ENCODE data around the gene CAPN5.
A peak's percentile ranks its signal among the peaks of the same experiment; 100 is the strongest.

The CAPN5 gene

GRCh38 chr11:77063861-77064260 lies 2.9 kb upstream of the CAPN5 start:
- no peak for TF ChIP-seq GABPA (IDR thresholded peaks at IDR 0.05; ENCODE audit: low read depth)
- no peak for TF ChIP-seq REST (IDR thresholded peaks at IDR 0.05; ENCODE audit: insufficient replicate concordance, low read depth)
- no peak for TF ChIP-seq POLR2AphosphoS5 (IDR thresholded peaks at IDR 0.05; ENCODE audit: low read depth)
- TF ChIP-seq SPI1 (IDR thresholded peaks at IDR 0.05; ENCODE audit: borderline replicate concordance, low read depth): no peak
- TF ChIP-seq, protein P1, sequence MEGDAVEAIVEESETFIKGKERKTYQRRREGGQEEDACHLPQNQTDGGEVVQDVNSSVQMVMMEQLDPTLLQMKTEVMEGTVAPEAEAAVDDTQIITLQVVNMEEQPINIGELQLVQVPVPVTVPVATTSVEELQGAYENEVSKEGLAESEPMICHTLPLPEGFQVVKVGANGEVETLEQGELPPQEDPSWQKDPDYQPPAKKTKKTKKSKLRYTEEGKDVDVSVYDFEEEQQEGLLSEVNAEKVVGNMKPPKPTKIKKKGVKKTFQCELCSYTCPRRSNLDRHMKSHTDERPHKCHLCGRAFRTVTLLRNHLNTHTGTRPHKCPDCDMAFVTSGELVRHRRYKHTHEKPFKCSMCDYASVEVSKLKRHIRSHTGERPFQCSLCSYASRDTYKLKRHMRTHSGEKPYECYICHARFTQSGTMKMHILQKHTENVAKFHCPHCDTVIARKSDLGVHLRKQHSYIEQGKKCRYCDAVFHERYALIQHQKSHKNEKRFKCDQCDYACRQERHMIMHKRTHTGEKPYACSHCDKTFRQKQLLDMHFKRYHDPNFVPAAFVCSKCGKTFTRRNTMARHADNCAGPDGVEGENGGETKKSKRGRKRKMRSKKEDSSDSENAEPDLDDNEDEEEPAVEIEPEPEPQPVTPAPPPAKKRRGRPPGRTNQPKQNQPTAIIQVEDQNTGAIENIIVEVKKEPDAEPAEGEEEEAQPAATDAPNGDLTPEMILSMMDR (IDR thresholded peaks at IDR 0.05; ENCODE audit: insufficient read depth, low read length): no peak
- no peak for DNase-seq (ENCODE audit: low read depth in 1 of 2, low spot score in 1 of 2)
- peaks cover 13% of the 10 kb centered on the region for H3K27me3 ChIP-seq (ENCODE audit: insufficient read depth, poor library complexity, severe bottlenecking)
- H3K27ac ChIP-seq (replicated peaks): no peak overlapping the region
- H3K4me3 ChIP-seq (replicated peaks; ENCODE audit: insufficient read depth, low read length): no peak overlapping the region

- DNase-seq (ENCODE audit: low read depth in 1 of 2, low spot score in 1 of 2): no peak
- Histone ChIP-seq H3K27me3 (ENCODE audit: insufficient read depth, poor library complexity, severe bottlenecking) (peaks cover 13% of the 10 kb centered on the region), H3K4me3 (replicated peaks; ENCODE audit: insufficient read depth, low read length) (no peak overlapping the region), H3K27ac (replicated peaks) (no peak overlapping the region)
- TF ChIP-seq POLR2AphosphoS5 (IDR thresholded peaks at IDR 0.05; ENCODE audit: low read depth): no peak
- TF ChIP-seq GABPA (IDR thresholded peaks at IDR 0.05; ENCODE audit: low read depth): no peak
- TF ChIP-seq, protein P1 (IDR thresholded peaks at IDR 0.05; ENCODE audit: insufficient read depth, low read length): no peak
- no peak for TF ChIP-seq SPI1 (IDR thresholded peaks at IDR 0.05; ENCODE audit: borderline replicate concordance, low read depth)
- no peak for TF ChIP-seq REST (IDR thresholded peaks at IDR 0.05; ENCODE audit: insufficient replicate concordance, low read depth)
Observed at GRCh38 chr11:77064648-77065217, 2.0 kb upstream of the CAPN5 start.

GRCh38 chr11:77065878-77066228 lies 918 bp upstream of the CAPN5 start:
- Histone ChIP-seq H3K4me3 (replicated peaks; ENCODE audit: insufficient read depth, low read length) (peak overlapping the region; percentile 64; the same call in 1 of the 2 replicates), H3K27me3 (ENCODE audit: insufficient read depth, poor library complexity, severe bottlenecking) (peaks cover 13% of the 10 kb centered on the region), H3K27ac (replicated peaks) (no peak overlapping the region)
- DNase-seq (ENCODE audit: low read depth in 1 of 2, low spot score in 1 of 2): no peak
- TF ChIP-seq REST (IDR thresholded peaks at IDR 0.05; ENCODE audit: insufficient replicate concordance, low read depth) (no peak), GABPA (IDR thresholded peaks at IDR 0.05; ENCODE audit: low read depth) (no peak), POLR2AphosphoS5 (IDR thresholded peaks at IDR 0.05; ENCODE audit: low read depth) (no peak), SPI1 (IDR thresholded peaks at IDR 0.05; ENCODE audit: borderline replicate concordance, low read depth) (no peak)
- TF ChIP-seq, protein P1 (IDR thresholded peaks at IDR 0.05; ENCODE audit: insufficient read depth, low read length): no peak

Data from HL-60 (cell line).